Ishikawa (cell line): ENCODE data around the gene ANKMY1.

Source experiments
- CEBPB ChIP-seq: IDR thresholded peaks from 2 replicates; pipeline ENCODE4 v1.6.1; 2012
- NFIC ChIP-seq: IDR thresholded peaks from 2 replicates; pipeline ENCODE4 v1.6.1; 2012
- YY1 ChIP-seq: IDR thresholded peaks from 2 replicates; pipeline ENCODE4 v1.6.1; 2012; ENCODE audit warnings: low read depth

GRCh38 chr2:240437861-240438809, 119.7 kb downstream of the ANKMY1 start:
- TF ChIP-seq CEBPB (no peak), YY1 (no peak), NFIC (0 out of 2 replicates have a peak, but pooled peaks have one; percentile 10)
